IMR-90 (cell line): Measurements from ENCODE around the gene IGFBPL1. TPM values are rescaled to one million over a fixed set of nuclear protein-coding genes. Genes with fewer than 3 reads are reported as not detected.

Experiments used
- ATAC-seq: fragments of 200-7000 bp; cut with Tn5 transposase; 2 replicates; pipeline ENCODE4 v1.9.1; 2020; ENCODE audit warnings: low read depth, mild to moderate bottlenecking, moderate library complexity
- BruUV-seq: library from RNA; stranded (reverse); fragments of 400-500 nt; replicated peaks from 2 replicates; lab custom pipeline; 2021; lab: Mats Ljungman, UMichigan
- CTCF ChIA-PET: fragments of 300-600 bp; formaldehyde crosslinking; extraction: SDS; loops from one replicate; lab custom pipeline; 2021; ENCODE audit warnings: antibody characterized with exemption; lab: Yijun Ruan, JAX
- POLR2A ChIA-PET: fragments of 300-600 bp; sonication (Branson Sonifier 250); formaldehyde crosslinking; loops from one replicate; lab custom pipeline; 2022; ENCODE audit warnings: antibody characterized with exemption; ENCODE audit not compliant: unreplicated experiment; lab: Charles Lee
- DNase-seq: peaks from one replicate; pipeline ENCODE4 v3.0.0; 2013
- H2AFZ ChIP-seq: replicated peaks from 2 replicates; pipeline ENCODE3; 2013; ENCODE audit warnings: low read length, mild to moderate bottlenecking; ENCODE audit not compliant: poor library complexity
- H2AK5ac ChIP-seq: 2 replicates; pipeline ENCODE4 v1.6.1; 2013; ENCODE audit warnings: low read depth, low read length, inconsistent platforms
- H2AK9ac ChIP-seq: replicated peaks from 2 replicates; pipeline ENCODE3; 2013; ENCODE audit warnings: mild to moderate bottlenecking, low read depth, low read length, moderate library complexity; ENCODE audit not compliant: poor library complexity
- H2BK120ac ChIP-seq: 2 replicates; pipeline ENCODE4 v1.6.1; 2013; ENCODE audit warnings: low read depth, low read length, inconsistent platforms
- H2BK15ac ChIP-seq: 3 replicates; pipeline ENCODE4 v1.6.1; 2013; ENCODE audit warnings: low read depth, low read length, inconsistent platforms
- H2BK20ac ChIP-seq: 2 replicates; pipeline ENCODE4 v1.6.1; 2013; ENCODE audit warnings: low read depth, mild to moderate bottlenecking, inconsistent platforms, low read length, moderate library complexity
- H2BK5ac ChIP-seq: 2 replicates; pipeline ENCODE4 v1.6.1; 2013; ENCODE audit warnings: mild to moderate bottlenecking, low read depth, low read length, inconsistent platforms; ENCODE audit not compliant: poor library complexity, severe bottlenecking
- H3K14ac ChIP-seq: replicated peaks from 2 replicates; pipeline ENCODE4 v1.6.1; 2013; ENCODE audit warnings: low read depth, low read length, inconsistent platforms
- H3K18ac ChIP-seq: 2 replicates; pipeline ENCODE4 v1.6.1; 2013; ENCODE audit warnings: low read depth, low read length, control low read depth
- H3K23ac ChIP-seq: 2 replicates; pipeline ENCODE4 v1.6.1; 2013; ENCODE audit warnings: low read depth, low read length, inconsistent platforms
- H3K27ac ChIP-seq: 2 replicates; pipeline ENCODE4 v1.5.1; 2013; ENCODE audit warnings: mild to moderate bottlenecking, control low read depth, low read length; ENCODE audit not compliant: insufficient read depth
- H3K27me3 ChIP-seq: 2 replicates; pipeline ENCODE4 v1.6.1; 2013; ENCODE audit warnings: low read length; ENCODE audit not compliant: control insufficient read depth, insufficient read depth
- H3K36me3 ChIP-seq: 2 replicates; pipeline ENCODE4 v1.6.1; 2013; ENCODE audit warnings: low read length, mixed read lengths; ENCODE audit not compliant: control insufficient read depth, insufficient read depth
- H3K4ac ChIP-seq: 2 replicates; pipeline ENCODE4 v1.6.1; 2013; ENCODE audit warnings: low read depth, low read length, inconsistent platforms
- H3K4me1 ChIP-seq: 2 replicates; pipeline ENCODE4 v1.6.1; 2013; ENCODE audit warnings: low read length, mixed read lengths; ENCODE audit not compliant: control insufficient read depth, insufficient read depth
- H3K4me2 ChIP-seq: 2 replicates; pipeline ENCODE4 v1.6.1; 2013; ENCODE audit warnings: low read depth, mild to moderate bottlenecking, control low read depth, low read length, moderate library complexity
- H3K4me3 ChIP-seq: 2 replicates; pipeline ENCODE4 v1.5.1; 2013; ENCODE audit warnings: low read depth, mild to moderate bottlenecking, control low read depth, low read length, moderate library complexity; ENCODE audit not compliant: insufficient read depth
- H3K56ac ChIP-seq: 2 replicates; pipeline ENCODE4 v1.6.1; 2013; ENCODE audit warnings: low read length, inconsistent platforms; ENCODE audit not compliant: insufficient read depth; ENCODE audit errors: extremely low read depth
- H3K79me1 ChIP-seq, 2 experiments: 2 replicates each; pipeline ENCODE4 v1.6.1; 2013; ENCODE audit warnings: low read length in 2 of 2, inconsistent platforms in 1 of 2, low read depth in 1 of 2
- H3K9ac ChIP-seq: 2 replicates; pipeline ENCODE4 v1.6.1; 2013; ENCODE audit warnings: low read depth, low read length, control low read depth
- H3K9me1 ChIP-seq: 2 replicates; pipeline ENCODE4 v1.6.1; 2013; ENCODE audit warnings: low read length, inconsistent platforms; ENCODE audit not compliant: insufficient read depth
- H3K9me3 ChIP-seq: 2 replicates; pipeline ENCODE4 v1.6.1; 2013; ENCODE audit warnings: low read length; ENCODE audit not compliant: control insufficient read depth, insufficient read depth
- H4K20me1 ChIP-seq: 2 replicates; pipeline ENCODE4 v1.6.1; 2013; ENCODE audit warnings: low read length, inconsistent platforms; ENCODE audit not compliant: insufficient read depth
- H4K5ac ChIP-seq: 2 replicates; pipeline ENCODE4 v1.6.1; 2013; ENCODE audit warnings: mild to moderate bottlenecking, low read depth, low read length, control low read depth
- H4K8ac ChIP-seq, 2 experiments: 2 replicates each; pipeline ENCODE4 v1.6.1; 2013; ENCODE audit warnings: low read depth in 2 of 2, low read length in 2 of 2, control low read depth in 1 of 2, inconsistent platforms in 1 of 2
- H4K91ac ChIP-seq: 2 replicates; pipeline ENCODE4 v1.6.1; 2013; ENCODE audit warnings: low read depth, low read length, inconsistent platforms; ENCODE audit not compliant: insufficient read depth
- BHLHE40 ChIP-seq: fragments of 150-350 bp; IDR thresholded peaks from 2 replicates; pipeline ENCODE4 v1.6.1; 2016; ENCODE audit warnings: mild to moderate bottlenecking, low read depth, low read length
- CHD1 ChIP-seq: IDR thresholded peaks from 2 replicates; pipeline ENCODE4 v1.6.1; 2012; ENCODE audit warnings: low read depth, low read length, improper control_type of control experiment
- RCOR1 ChIP-seq: IDR thresholded peaks from 2 replicates; pipeline ENCODE4 v1.6.1; 2012; ENCODE audit warnings: mild to moderate bottlenecking, low read length, improper control_type of control experiment; ENCODE audit not compliant: insufficient replicate concordance
- RFX5 ChIP-seq: IDR thresholded peaks from 2 replicates; pipeline ENCODE4 v1.8.0; 2012; ENCODE audit warnings: low read depth, mild to moderate bottlenecking, low read length, moderate library complexity
- SMC3 ChIP-seq: fragments of 150-350 bp; IDR thresholded peaks from 2 replicates; pipeline ENCODE4 v1.6.1; 2016; ENCODE audit warnings: low read depth, mild to moderate bottlenecking, antibody characterized with exemption, low read length, moderate library complexity
- WGBS, 2 experiments: methylation state at CpG; one replicate each; pipeline versions ENCODE4 v1.1.5 to v1.1.7; 2013; ENCODE audit warnings: missing lambda C conversion rate in 2 of 2; ENCODE audit not compliant: insufficient read length in 1 of 2; ENCODE audit errors: extremely low coverage in 2 of 2; 5-methylcytosine and 5-hydroxymethylcytosine counted together
- dilution Hi-C: fragments of 300-500 bp; cut with HindIII; formaldehyde crosslinking; loops from one replicate; pipeline ENCODE4 v1.14.3; 2018; ENCODE audit warnings: low sequenced_read_pairs; ENCODE audit not compliant: unreplicated experiment
- in situ Hi-C: fragments of 300-500 bp; cut with MboI; formaldehyde crosslinking; loops from 3 replicates; pipeline ENCODE4 v1.14.3; 2019; ENCODE audit warnings: low sequenced_read_pairs, inconsistent platforms, mixed read lengths
- intact Hi-C: fragments of 100-400 bp; cut with micrococcal nuclease; formaldehyde crosslinking; loops from 2 replicates; pipeline ENCODE4 v1.10.0; 2022
- polyA plus RNA-seq, 3 experiments: library from polyadenylated mRNA; depleted of rRNA; stranded (reverse); fragments of >200 nt; gene quantifications; 2 replicates each; pipeline ENCODE4 v1.2.3, GENCODE V29; 2012; ENCODE audit warnings: low replicate concordance in 1 of 3
- total RNA-seq: library from RNA; depleted of rRNA; stranded (reverse); fragments of >200 nt; gene quantifications from 2 replicates; pipeline ENCODE4 v1.2.3, GENCODE V29; 2012
- TF ChIP-seq, protein P1 (sequence below): fragments of 150-350 bp; IDR thresholded peaks from 2 replicates; pipeline ENCODE4 v1.6.1; 2016; ENCODE audit warnings: low read depth, mild to moderate bottlenecking, low read length, moderate library complexity, borderline replicate concordance
- TF ChIP-seq, protein P2 (sequence below): fragments of 150-350 bp; IDR thresholded peaks from 2 replicates; pipeline ENCODE4 v1.6.1; 2017; ENCODE audit warnings: mild to moderate bottlenecking, antibody characterized with exemption, low read length, low read depth

Gene IGFBPL1
- total and polyA plus RNA-seq, 2 of the 4 experiments (the other 2 are of a cell fraction) = not detected

GRCh38 chr9:38362852-38363588 is 61.2 kb downstream of the IGFBPL1 start (continued):
- TF ChIP-seq RFX5 = no peak
- no peak for TF ChIP-seq CHD1
- no peak for TF ChIP-seq RCOR1

- no peaks in the 10 kb centered on the region for H3K9me1 ChIP-seq
- H3K4me3 ChIP-seq = no peak overlapping the region
- no peak overlapping the region for H4K5ac ChIP-seq
- no peak overlapping the region for H2AK9ac ChIP-seq
- H3K14ac ChIP-seq = no peak overlapping the region
- peaks cover 3% of the 10 kb centered on the region for H3K4me1 ChIP-seq
- no TSS peak for BruUV-seq
- ChIA-PET POLR2A (no interaction called here), CTCF (no interaction called here)
- H2BK120ac ChIP-seq = no peak overlapping the region
- H3K4me2 ChIP-seq = no peak overlapping the region
- in situ Hi-C loops (loop anchor here (5.0 to 25.0 kb wide), 4 partner anchors 277 to 874 kb away; partner anchors contain the start of gene POLR1E), intact Hi-C loops (loop anchor here (5.0 kb wide), 4 partner anchors 274 to 769 kb away; partner anchors contain the start of genes SHB and TOMM5), dilution Hi-C loops (no loop called here)
- no peaks in the 10 kb centered on the region for H3K36me3 ChIP-seq
- no peak overlapping the region for H2AK5ac ChIP-seq
- H4K91ac ChIP-seq = no peak overlapping the region
- H4K8ac ChIP-seq = no peak overlapping the region
- WGBS, 2 experiments = no CpG with 5 or more reads among the region's 6 CpGs
- no peak for ATAC-seq
- H3K9me3 ChIP-seq = no peaks in the 10 kb centered on the region
- H3K56ac ChIP-seq = no peak overlapping the region
- H2BK20ac ChIP-seq = no peak overlapping the region
- no peaks in the 10 kb centered on the region for H3K79me1 ChIP-seq
- H3K18ac ChIP-seq = no peak overlapping the region
- H2BK15ac ChIP-seq = no peak overlapping the region
- H3K4ac ChIP-seq = no peak overlapping the region
- H3K27ac ChIP-seq = no peak overlapping the region
- H3K9ac ChIP-seq = no peak overlapping the region
- H2BK5ac ChIP-seq = no peak overlapping the region
- H2AFZ ChIP-seq = no peak overlapping the region
- H3K27me3 ChIP-seq = peaks cover 7% of the 10 kb centered on the region
- H4K20me1 ChIP-seq = no peaks in the 10 kb centered on the region
- TF ChIP-seq BHLHE40 = no peak
- no peak for TF ChIP-seq SMC3
- TF ChIP-seq, protein P1, sequence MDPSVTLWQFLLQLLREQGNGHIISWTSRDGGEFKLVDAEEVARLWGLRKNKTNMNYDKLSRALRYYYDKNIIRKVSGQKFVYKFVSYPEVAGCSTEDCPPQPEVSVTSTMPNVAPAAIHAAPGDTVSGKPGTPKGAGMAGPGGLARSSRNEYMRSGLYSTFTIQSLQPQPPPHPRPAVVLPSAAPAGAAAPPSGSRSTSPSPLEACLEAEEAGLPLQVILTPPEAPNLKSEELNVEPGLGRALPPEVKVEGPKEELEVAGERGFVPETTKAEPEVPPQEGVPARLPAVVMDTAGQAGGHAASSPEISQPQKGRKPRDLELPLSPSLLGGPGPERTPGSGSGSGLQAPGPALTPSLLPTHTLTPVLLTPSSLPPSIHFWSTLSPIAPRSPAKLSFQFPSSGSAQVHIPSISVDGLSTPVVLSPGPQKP = no peak
- TF ChIP-seq, protein P2, sequence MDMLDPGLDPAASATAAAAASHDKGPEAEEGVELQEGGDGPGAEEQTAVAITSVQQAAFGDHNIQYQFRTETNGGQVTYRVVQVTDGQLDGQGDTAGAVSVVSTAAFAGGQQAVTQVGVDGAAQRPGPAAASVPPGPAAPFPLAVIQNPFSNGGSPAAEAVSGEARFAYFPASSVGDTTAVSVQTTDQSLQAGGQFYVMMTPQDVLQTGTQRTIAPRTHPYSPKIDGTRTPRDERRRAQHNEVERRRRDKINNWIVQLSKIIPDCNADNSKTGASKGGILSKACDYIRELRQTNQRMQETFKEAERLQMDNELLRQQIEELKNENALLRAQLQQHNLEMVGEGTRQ = no peak
- no peak overlapping the region for H3K23ac ChIP-seq
- no peak for DNase-seq
Measured at GRCh38 chr9:38361473-38361850, 62.8 kb downstream of the IGFBPL1 start.
